ENCODE data around the gene CKAP5. TPM values are rescaled to one million over a fixed set of nuclear protein-coding genes. Genes with fewer than 3 reads are reported as not detected.
"Not testable (repeated sequence)": the region's sequence is repeated elsewhere in the genome, so short reads cannot be mapped to it uniquely, and the experiment has no call there.

Gene CKAP5
- total RNA-seq, 1 donor from 2014 or later = 121 TPM

DNA sequence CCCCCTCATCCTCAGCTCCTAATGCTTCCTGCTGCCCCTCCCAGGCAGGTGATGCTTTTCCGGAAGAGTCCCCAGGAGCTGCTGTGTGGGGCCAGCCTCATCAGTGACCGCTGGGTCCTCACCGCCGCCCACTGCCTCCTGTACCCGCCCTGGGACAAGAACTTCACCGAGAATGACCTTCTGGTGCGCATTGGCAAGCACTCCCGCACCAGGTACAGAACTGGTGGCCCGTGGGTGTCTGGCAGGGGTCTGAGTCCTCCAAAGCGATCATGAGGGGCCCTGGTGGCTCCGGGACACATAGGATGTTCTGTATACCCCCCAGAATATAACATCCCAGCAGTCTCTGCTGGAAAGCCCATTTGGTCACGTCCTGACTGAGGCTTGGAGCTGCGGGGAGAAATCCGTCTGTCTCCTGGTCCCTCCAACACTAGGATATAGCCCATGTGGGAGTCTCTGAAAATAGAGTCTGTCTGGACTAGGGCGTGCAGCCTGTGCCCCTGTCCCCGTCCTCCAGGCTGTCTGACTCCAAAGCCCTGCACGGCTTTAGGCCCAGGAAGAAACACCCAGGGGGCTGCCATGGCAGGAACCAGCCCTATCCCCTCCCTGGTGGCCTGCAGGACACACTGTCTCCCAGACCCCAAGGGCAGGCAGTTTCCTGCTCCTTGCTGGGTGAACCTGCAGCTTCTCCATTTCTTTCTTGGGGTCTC lies 118.0 kb downstream of the CKAP5 start:
- Mint-ChIP-seq H3K4me3 (no peak overlapping the region), H3K4me1 (ENCODE audit: low read depth) (no peaks in the 10 kb centered on the region), H3K9me3 (no peaks in the 10 kb centered on the region), H3K36me3 (ENCODE audit: low read depth) (no peaks in the 10 kb centered on the region), H3K27ac (no peak overlapping the region), H3K27me3 (ENCODE audit: insufficient read depth) (no peaks in the 10 kb centered on the region)
- DNase-seq (ENCODE audit: low spot score) = no peak
- intact Hi-C loops (cut with micrococcal nuclease) = no loop called here

- Mint-ChIP-seq H3K36me3 (ENCODE audit: low read depth) (no peaks in the 10 kb centered on the region), H3K4me1 (ENCODE audit: low read depth) (no peaks in the 10 kb centered on the region), H3K27ac (no peak overlapping the region), H3K9me3 (no peaks in the 10 kb centered on the region), H3K27me3 (ENCODE audit: insufficient read depth) (no peaks in the 10 kb centered on the region), H3K4me3 (no peak overlapping the region)
- intact Hi-C loops (cut with micrococcal nuclease) = no loop called here
- no peak for DNase-seq (ENCODE audit: low spot score)
Observed at GRCh38 chr11:46726206-46726862, 119.7 kb downstream of the CKAP5 start.

DNA sequence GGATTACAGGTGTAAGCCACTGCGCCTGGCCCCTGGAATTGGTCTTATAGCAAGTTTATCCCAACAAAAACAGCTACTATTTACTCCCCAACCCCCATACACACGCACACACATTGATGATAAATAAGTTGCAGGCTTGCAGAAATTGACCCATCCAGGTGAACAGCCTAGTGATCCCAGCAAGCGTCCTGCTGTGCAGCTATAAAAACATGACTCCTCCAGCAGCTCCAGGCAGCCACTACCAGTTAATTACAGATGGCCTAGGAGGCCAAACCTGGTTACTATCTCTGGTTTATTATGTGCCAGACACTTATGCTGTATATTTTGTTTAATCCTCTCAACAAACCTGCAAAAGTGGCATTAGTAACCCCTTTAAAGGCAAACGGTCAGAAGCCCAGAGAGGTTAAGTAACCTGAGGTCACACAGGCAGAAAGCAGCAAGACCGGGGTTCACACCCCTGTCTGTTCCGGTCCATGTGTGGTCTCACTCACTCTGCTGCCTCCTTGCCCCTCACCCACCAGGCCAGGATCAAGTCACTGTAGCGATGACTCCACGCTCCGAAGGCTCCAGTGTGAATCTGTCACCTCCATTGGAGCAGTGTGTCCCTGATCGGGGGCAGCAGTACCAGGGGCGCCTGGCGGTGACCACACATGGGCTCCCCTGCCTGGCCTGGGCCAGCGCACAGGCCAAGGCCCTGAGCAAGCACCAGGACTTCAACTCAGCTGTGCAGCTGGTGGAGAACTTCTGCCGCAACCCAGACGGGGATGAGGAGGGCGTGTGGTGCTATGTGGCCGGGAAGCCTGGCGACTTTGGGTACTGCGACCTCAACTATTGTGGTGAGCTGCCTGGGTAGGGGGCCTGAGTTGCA lies 120.5 kb downstream of the CKAP5 start:
- no peak for DNase-seq (ENCODE audit: low spot score)
- Mint-ChIP-seq H3K27me3 (ENCODE audit: insufficient read depth) (no peaks in the 10 kb centered on the region), H3K36me3 (ENCODE audit: low read depth) (no peaks in the 10 kb centered on the region), H3K9me3 (no peaks in the 10 kb centered on the region), H3K4me3 (no peak overlapping the region), H3K27ac (no peak overlapping the region), H3K4me1 (ENCODE audit: low read depth) (no peaks in the 10 kb centered on the region)
- intact Hi-C loops (cut with micrococcal nuclease) = no loop called here

DNA sequence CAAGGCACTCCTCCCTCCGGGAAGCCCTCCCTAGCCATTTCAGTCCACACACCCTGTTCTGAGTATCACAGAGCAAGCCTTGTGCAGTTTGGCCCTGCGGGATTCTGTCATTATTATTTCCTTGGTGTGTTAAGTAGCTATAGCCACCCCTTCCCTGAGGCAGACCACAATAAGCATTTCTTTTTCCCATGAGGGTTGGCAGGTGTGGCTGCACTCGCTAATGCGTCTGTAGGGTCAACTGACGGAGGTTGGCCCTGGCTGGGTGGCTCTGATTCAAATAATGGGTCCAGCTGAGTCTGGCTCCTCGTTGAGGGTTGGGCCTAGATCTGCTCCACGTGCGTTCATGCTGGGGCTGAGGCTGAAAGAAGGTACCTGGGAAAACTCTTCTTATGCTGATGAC lies 122.0 kb downstream of the CKAP5 start:
- no peaks in the 10 kb centered on the region for H3K27me3 Mint-ChIP-seq (ENCODE audit: insufficient read depth)
- intact Hi-C loops (cut with micrococcal nuclease) = no loop called here
- H3K4me3 Mint-ChIP-seq = no peak overlapping the region
- no peak overlapping the region for H3K27ac Mint-ChIP-seq
- no peaks in the 10 kb centered on the region for H3K9me3 Mint-ChIP-seq
- no peaks in the 10 kb centered on the region for H3K4me1 Mint-ChIP-seq (ENCODE audit: low read depth)
- DNase-seq (ENCODE audit: low spot score) = no peak
- H3K36me3 Mint-ChIP-seq (ENCODE audit: low read depth) = no peaks in the 10 kb centered on the region

GRCh38 chr11:46723359-46723680 lies 122.8 kb downstream of the CKAP5 start:
- intact Hi-C loops (cut with micrococcal nuclease) = no loop called here
- Mint-ChIP-seq H3K27me3 (ENCODE audit: insufficient read depth) (no peaks in the 10 kb centered on the region), H3K4me3 (no peak overlapping the region), H3K36me3 (ENCODE audit: low read depth) (no peaks in the 10 kb centered on the region), H3K4me1 (ENCODE audit: low read depth) (peaks cover 4% of the 10 kb centered on the region), H3K9me3 (no peaks in the 10 kb centered on the region), H3K27ac (no peak overlapping the region)
- DNase-seq (ENCODE audit: low spot score) = no peak

GRCh38 chr11:46722566-46723358 lies 123.3 kb downstream of the CKAP5 start:
- peaks cover 8% of the 10 kb centered on the region for H3K4me1 Mint-ChIP-seq (ENCODE audit: low read depth)
- H3K9me3 Mint-ChIP-seq = no peaks in the 10 kb centered on the region
- no peak overlapping the region for H3K4me3 Mint-ChIP-seq
- intact Hi-C loops (cut with micrococcal nuclease) = no loop called here
- no peaks in the 10 kb centered on the region for H3K27me3 Mint-ChIP-seq (ENCODE audit: insufficient read depth)
- no peak overlapping the region for H3K27ac Mint-ChIP-seq
- H3K36me3 Mint-ChIP-seq (ENCODE audit: low read depth) = no peaks in the 10 kb centered on the region
- no peak for DNase-seq (ENCODE audit: low spot score)

GRCh38 chr11:46721286-46721685 lies 124.8 kb downstream of the CKAP5 start:
- H3K4me1 Mint-ChIP-seq (ENCODE audit: low read depth) = peaks cover 8% of the 10 kb centered on the region
- intact Hi-C loops (cut with micrococcal nuclease) = no loop called here
- H3K4me3 Mint-ChIP-seq = no peak overlapping the region
- no peaks in the 10 kb centered on the region for H3K9me3 Mint-ChIP-seq
- DNase-seq (ENCODE audit: low spot score) = no peak
- H3K27me3 Mint-ChIP-seq (ENCODE audit: insufficient read depth) = no peaks in the 10 kb centered on the region
- H3K36me3 Mint-ChIP-seq (ENCODE audit: low read depth) = no peaks in the 10 kb centered on the region
- no peak overlapping the region for H3K27ac Mint-ChIP-seq

- Mint-ChIP-seq H3K4me3 (no peak overlapping the region), H3K9me3 (no peaks in the 10 kb centered on the region), H3K27ac (no peak overlapping the region), H3K4me1 (ENCODE audit: low read depth) (peaks cover 8% of the 10 kb centered on the region), H3K27me3 (ENCODE audit: insufficient read depth) (no peaks in the 10 kb centered on the region), H3K36me3 (ENCODE audit: low read depth) (no peaks in the 10 kb centered on the region)
- DNase-seq (ENCODE audit: low spot score) = no peak
- intact Hi-C loops (cut with micrococcal nuclease) = no loop called here
Observed at GRCh38 chr11:46719543-46720218, 126.4 kb downstream of the CKAP5 start.

DNA sequence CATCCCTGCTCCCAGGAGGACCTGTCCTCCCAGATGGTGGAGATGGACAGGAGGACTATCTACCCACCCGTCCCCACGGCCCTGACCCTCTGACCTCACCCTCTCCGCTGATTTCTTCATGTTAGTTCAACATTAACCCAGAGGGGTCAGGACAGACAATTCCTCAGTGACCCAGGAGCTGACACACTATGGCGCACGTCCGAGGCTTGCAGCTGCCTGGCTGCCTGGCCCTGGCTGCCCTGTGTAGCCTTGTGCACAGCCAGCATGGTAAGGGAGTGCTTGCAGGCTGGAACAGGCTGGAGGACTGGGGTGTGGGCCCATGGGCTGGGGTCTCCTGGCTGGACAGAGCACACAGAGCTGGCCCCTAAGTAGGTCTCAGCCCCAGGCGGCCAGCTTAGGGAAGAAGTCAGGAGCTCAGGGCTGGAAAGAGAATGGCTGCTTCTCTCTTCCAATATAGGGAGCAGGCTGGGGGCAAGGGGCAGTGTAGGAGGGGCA lies 127.0 kb downstream of the CKAP5 start, which contains the start of gene F2:
Gene F2 (plus strand): TSS at position 166 of the 495 bp plus-strand sequence. CDS start 23 bp downstream, at position 189.
- Mint-ChIP-seq H3K4me3 (no peak within 1 kb of the TSS), H3K9me3 (no peaks in the 10 kb centered on the region), H3K27me3 (ENCODE audit: insufficient read depth) (no peaks in the 10 kb centered on the region), H3K4me1 (ENCODE audit: low read depth) (peaks cover 8% of the 10 kb centered on the region), H3K36me3 (ENCODE audit: low read depth) (no peaks in the 10 kb centered on the region), H3K27ac (no peak within 1 kb of the TSS)
- DNase-seq (ENCODE audit: low spot score) = no peak
- intact Hi-C loops (cut with micrococcal nuclease) = no loop called here

GRCh38 chr11:46718155-46719019 lies 127.7 kb downstream of the CKAP5 start:
- H3K36me3 Mint-ChIP-seq (ENCODE audit: low read depth) = no peaks in the 10 kb centered on the region
- no peak overlapping the region for H3K27ac Mint-ChIP-seq
- H3K9me3 Mint-ChIP-seq = no peaks in the 10 kb centered on the region
- intact Hi-C loops (cut with micrococcal nuclease) = no loop called here
- peaks cover 8% of the 10 kb centered on the region for H3K4me1 Mint-ChIP-seq (ENCODE audit: low read depth)
- H3K4me3 Mint-ChIP-seq = no peak overlapping the region
- no peak for DNase-seq (ENCODE audit: low spot score)
- H3K27me3 Mint-ChIP-seq (ENCODE audit: insufficient read depth) = no peaks in the 10 kb centered on the region

- intact Hi-C loops (cut with micrococcal nuclease); H3K27ac Mint-ChIP-seq; H3K4me1 Mint-ChIP-seq (ENCODE audit: low read depth); H3K27me3 Mint-ChIP-seq (ENCODE audit: insufficient read depth); H3K9me3 Mint-ChIP-seq; H3K36me3 Mint-ChIP-seq (ENCODE audit: low read depth); DNase-seq (ENCODE audit: low spot score); H3K4me3 Mint-ChIP-seq: not testable (repeated sequence)
Observed at GRCh38 chr11:46717825-46718154, 128.3 kb downstream of the CKAP5 start.
